GM23338 (cell line): ENCODE measurements around the gene THADA. TPM values are rescaled to one million over a fixed set of nuclear protein-coding genes. Genes with fewer than 3 reads are reported as not detected.

Experiments used
- ATAC-seq: fragments of 200-7000 bp; cut with Tn5 transposase; 3 replicates; pipeline ENCODE4 v1.9.1; 2020
- DNase-seq: peaks from one replicate; pipeline ENCODE4 v3.0.0-alpha.2; 2015; ENCODE audit warnings: low spot score
- H2AFZ ChIP-seq: fragments of 200-600 bp; sonication (generic); 2 replicates; pipeline ENCODE4 v1.8.0; 2016; ENCODE audit warnings: antibody characterized with exemption, mild to moderate bottlenecking, moderate library complexity
- H3F3A ChIP-seq: fragments of 200-600 bp; sonication (generic); replicated peaks from 2 replicates; pipeline ENCODE4 v1.8.0; 2017; ENCODE audit warnings: antibody characterized with exemption, mixed run types, low read depth
- H3K27ac ChIP-seq: fragments of 200-600 bp; sonication (generic); 2 replicates; pipeline ENCODE4 v1.6.1; 2016; ENCODE audit warnings: low read depth
- H3K27me3 ChIP-seq: fragments of 200-600 bp; sonication (generic); 2 replicates; pipeline ENCODE4 v1.8.0; 2016; ENCODE audit warnings: mild to moderate bottlenecking, mixed run types, moderate library complexity; ENCODE audit not compliant: insufficient read depth
- H3K36me3 ChIP-seq: fragments of 200-600 bp; sonication (generic); 2 replicates; pipeline ENCODE4 v1.8.0; 2016; ENCODE audit warnings: mild to moderate bottlenecking; ENCODE audit not compliant: insufficient read depth
- H3K4me1 ChIP-seq: fragments of 200-600 bp; sonication (generic); 2 replicates; pipeline ENCODE4 v1.8.0; 2016; ENCODE audit warnings: mild to moderate bottlenecking, moderate library complexity; ENCODE audit not compliant: insufficient read depth
- H3K4me2 ChIP-seq: fragments of 200-600 bp; sonication (generic); 2 replicates; pipeline ENCODE4 v1.7.1; 2017; ENCODE audit warnings: mixed run types
- H3K4me3 ChIP-seq: fragments of 200-600 bp; sonication (generic); 2 replicates; pipeline ENCODE4 v1.6.1; 2016; ENCODE audit warnings: mixed run types
- H3K79me2 ChIP-seq: fragments of 200-600 bp; sonication (generic); replicated peaks from 2 replicates; pipeline ENCODE4 v1.8.0; 2017; ENCODE audit warnings: mild to moderate bottlenecking; ENCODE audit not compliant: insufficient read depth
- H3K9me2 ChIP-seq: fragments of 200-600 bp; sonication (generic); 2 replicates; pipeline ENCODE4 v1.8.0; 2017; ENCODE audit not compliant: insufficient read depth
- H4K20me1 ChIP-seq: fragments of 200-600 bp; sonication (generic); replicated peaks from 2 replicates; pipeline ENCODE4 v1.8.0; 2017; ENCODE audit warnings: mild to moderate bottlenecking; ENCODE audit not compliant: insufficient read depth
- H3K27ac Mint-ChIP-seq: 2 replicates; pipeline ENCODE4 v1.8.0; 2020; ENCODE audit warnings: inconsistent platforms, mild to moderate bottlenecking, moderate library complexity, mixed read lengths
- H3K27me3 Mint-ChIP-seq: 3 replicates; pipeline ENCODE4 v1.8.0; 2022; ENCODE audit warnings: low read depth, mild to moderate bottlenecking, moderate library complexity, mixed read lengths, inconsistent platforms; ENCODE audit not compliant: insufficient read depth, poor library complexity
- H3K36me3 Mint-ChIP-seq: 3 replicates; pipeline ENCODE4 v1.8.0; 2021; ENCODE audit warnings: low read depth, mild to moderate bottlenecking, inconsistent platforms, moderate library complexity, mixed read lengths
- H3K4me1 Mint-ChIP-seq: 3 replicates; pipeline ENCODE4 v1.8.0; 2020; ENCODE audit warnings: mild to moderate bottlenecking, inconsistent platforms, mixed read lengths
- H3K4me3 Mint-ChIP-seq: 3 replicates; pipeline ENCODE4 v1.8.0; 2021; ENCODE audit warnings: moderate library complexity, mild to moderate bottlenecking, inconsistent platforms, mixed read lengths
- H3K9me3 Mint-ChIP-seq: 3 replicates; pipeline ENCODE4 v1.8.0; 2020; ENCODE audit warnings: moderate library complexity, mild to moderate bottlenecking, inconsistent platforms, mixed read lengths
- CREB1 ChIP-seq: fragments of 250-450 bp; sonication (Bioruptor Pico); IDR thresholded peaks from 2 replicates; pipeline ENCODE4 v1.5.0; 2020; ENCODE audit warnings: low read depth, mild to moderate bottlenecking, moderate library complexity
- CTCF ChIP-seq, 2 experiments: fragments of 200-600 bp in 1 of 2; sonication (generic) in 1 of 2; conservative IDR thresholded peaks; 2 replicates each; pipeline versions ENCODE4 v1.5.1 to v1.6.1; 2016 to 2017; ENCODE audit warnings: antibody characterized with exemption in 2 of 2, low read depth in 2 of 2, mild to moderate bottlenecking in 2 of 2, moderate library complexity in 1 of 2
- ETS1 ChIP-seq: IDR thresholded peaks from 2 replicates; pipeline ENCODE4 v1.6.1; 2016; ENCODE audit warnings: antibody characterized with exemption
- EZH2 ChIP-seq: fragments of 200-600 bp; sonication (generic); IDR thresholded peaks from one replicate; pipeline ENCODE4 v1.8.0; 2017; ENCODE audit warnings: antibody characterized with exemption, mild to moderate bottlenecking, low read depth; ENCODE audit not compliant: unreplicated experiment
- EZH2phosphoT487 ChIP-seq: fragments of 200-600 bp; sonication (generic); IDR thresholded peaks from one replicate; pipeline ENCODE4 v1.8.1; 2018; ENCODE audit warnings: antibody characterized with exemption; ENCODE audit not compliant: unreplicated experiment
- JUNB ChIP-seq: IDR thresholded peaks from one replicate; pipeline ENCODE4 v1.6.1; 2016; ENCODE audit warnings: antibody characterized with exemption; ENCODE audit not compliant: unreplicated experiment
- NANOG ChIP-seq: IDR thresholded peaks from 2 replicates; pipeline ENCODE4 v1.6.1; 2016; ENCODE audit warnings: antibody characterized with exemption, borderline replicate concordance
- POLR2AphosphoS5 ChIP-seq: IDR thresholded peaks from 2 replicates; pipeline ENCODE4 v1.6.1; 2016; ENCODE audit warnings: antibody characterized with exemption, low read depth
- REST ChIP-seq: IDR thresholded peaks from one replicate; pipeline ENCODE4 v1.6.1; 2018; ENCODE audit warnings: antibody characterized with exemption; ENCODE audit not compliant: unreplicated experiment
- STAT1 ChIP-seq: IDR thresholded peaks from one replicate; pipeline ENCODE4 v1.6.1; 2016; ENCODE audit warnings: antibody characterized with exemption; ENCODE audit not compliant: unreplicated experiment
- ZNF114 ChIP-seq: fragments of 250-450 bp; sonication (Bioruptor Pico); IDR thresholded peaks from 2 replicates; pipeline ENCODE4 v1.5.0; 2020; ENCODE audit warnings: mild to moderate bottlenecking, moderate library complexity
- ZNF331 ChIP-seq: fragments of 250-450 bp; sonication (Bioruptor Pico); IDR thresholded peaks from 2 replicates; pipeline ENCODE4 v1.5.0; 2020; ENCODE audit warnings: low read depth, mild to moderate bottlenecking, moderate library complexity
- ZNF462 ChIP-seq: fragments of 250-450 bp; sonication (Bioruptor Pico); IDR thresholded peaks from 2 replicates; pipeline ENCODE4 v1.5.0; 2020; ENCODE audit warnings: mild to moderate bottlenecking, moderate library complexity
- polyA plus RNA-seq: library from polyadenylated mRNA; unstranded; fragments of >200 nt; fragmentation: Nextera tagmentation; extraction: Ambion mirVana; gene quantifications from 2 replicates; pipeline ENCODE4 v1.2.1, GENCODE V29; 2016
- total RNA-seq: library from RNA; depleted of rRNA; stranded (reverse); fragments of >200 nt; shearing (Covaris generic); gene quantifications from 2 replicates; pipeline ENCODE4 v1.2.3, GENCODE V29; 2014

The THADA gene
- total and polyA plus RNA-seq, 2 experiments from 2014 or later, result 17.0 to 30.7 TPM

- H3K4me1 Mint-ChIP-seq, result peaks cover 9% of the 10 kb centered on the region
- ATAC-seq, result no peak
Measured at GRCh38 chr2:43414033-43414432, 181.8 kb downstream of the THADA start.

More at GRCh38 chr2:43414033-43414432, 181.8 kb downstream of the THADA start:
- Mint-ChIP-seq H3K4me3 (no peak overlapping the region), H3K9me3 (no peaks in the 10 kb centered on the region), H3K27me3 (peaks cover 2% of the 10 kb centered on the region), H3K27ac (no peak overlapping the region), H3K36me3 (no peaks in the 10 kb centered on the region)
- H3F3A ChIP-seq, result no peaks in the 10 kb centered on the region
- H3K4me1 ChIP-seq, result peaks cover 14% of the 10 kb centered on the region; the same call in 1 of the 2 replicates
- 0 out of 2 replicates have a peak, but pooled peaks cover 3% of the 10 kb centered on the region for H3K36me3 ChIP-seq
- DNase-seq, result no peak
- no peak overlapping the region for H3K27ac ChIP-seq
- no peaks in the 10 kb centered on the region for H3K27me3 ChIP-seq
- H3K9me2 ChIP-seq, result no peaks in the 10 kb centered on the region
- no peak overlapping the region for H3K4me2 ChIP-seq
- no peaks in the 10 kb centered on the region for H4K20me1 ChIP-seq
- TF ChIP-seq STAT1, result no peak
- no peak for TF ChIP-seq POLR2AphosphoS5
- no peak for TF ChIP-seq NANOG
- TF ChIP-seq REST, result no peak
- TF ChIP-seq EZH2, result no peak
- TF ChIP-seq EZH2phosphoT487, result no peak
- no peak for TF ChIP-seq ETS1
- no peak for TF ChIP-seq CREB1
- no peak for TF ChIP-seq ZNF331 (CRISPR knock-in tag)
- no peak for TF ChIP-seq ZNF114 (CRISPR knock-in tag)
- no peak for TF ChIP-seq CTCF (conservative IDR thresholded peaks at IDR 0.05; ENCODE audit: low read depth in 2 of 2)
- TF ChIP-seq JUNB, result no peak
- no peak for TF ChIP-seq ZNF462
- no peak overlapping the region for H3K4me3 ChIP-seq
- H2AFZ ChIP-seq, result no peak overlapping the region
- no peaks in the 10 kb centered on the region for H3K79me2 ChIP-seq
